Astrocyte (in vitro differentiated cells and primary cell): ENCODE measurements around the gene TRANK1. TPM values are rescaled to one million over a fixed set of nuclear protein-coding genes. Genes with fewer than 3 reads are reported as not detected.

Source experiments
- DNase-seq: peaks from one replicate; pipeline ENCODE4 v3.0.0-alpha.2; 2010; ENCODE audit warnings: low read depth
- FAIRE-seq: peaks from 2 replicates; lab custom pipeline; 2011; peaks lifted over from hg19 to GRCh38; lab: Jason Lieb, UNC
- H2AFZ ChIP-seq: 2 replicates; pipeline ENCODE4 v1.6.0; 2012; ENCODE audit warnings: low read depth, low read length, inconsistent platforms
- H3K27ac ChIP-seq: 2 replicates; pipeline ENCODE4 v1.5.1; 2011; ENCODE audit warnings: low read depth, low read length, inconsistent platforms
- H3K27me3 ChIP-seq: 2 replicates; pipeline ENCODE4 v1.6.0; 2011; ENCODE audit warnings: low read length, inconsistent platforms; ENCODE audit not compliant: insufficient read depth
- H3K36me3 ChIP-seq: 2 replicates; pipeline ENCODE4 v1.5.1; 2011; ENCODE audit warnings: low read length, inconsistent platforms; ENCODE audit not compliant: insufficient read depth
- H3K4me1 ChIP-seq: 2 replicates; pipeline ENCODE4 v1.5.1; 2011; ENCODE audit warnings: low read length, inconsistent platforms; ENCODE audit not compliant: insufficient read depth
- H3K4me2 ChIP-seq: 2 replicates; pipeline ENCODE4 v1.6.0; 2012; ENCODE audit warnings: low read length, inconsistent platforms
- H3K4me3 ChIP-seq: 2 replicates; pipeline ENCODE4 v1.5.1; 2011; ENCODE audit warnings: low read depth, mild to moderate bottlenecking, low read length, inconsistent platforms; ENCODE audit not compliant: insufficient read depth
- H3K79me2 ChIP-seq: 2 replicates; pipeline ENCODE4 v1.6.0; 2012; ENCODE audit warnings: mild to moderate bottlenecking, low read length, inconsistent platforms; ENCODE audit not compliant: insufficient read depth
- H3K9ac ChIP-seq: 2 replicates; pipeline ENCODE4 v1.6.0; 2012; ENCODE audit warnings: mild to moderate bottlenecking, low read length, inconsistent platforms
- H3K9me3 ChIP-seq: 2 replicates; pipeline ENCODE4 v1.5.1; 2012; ENCODE audit warnings: low read depth, mild to moderate bottlenecking, low read length, inconsistent platforms; ENCODE audit not compliant: insufficient read depth
- H4K20me1 ChIP-seq: 2 replicates; pipeline ENCODE4 v1.6.0; 2012; ENCODE audit warnings: low read length, inconsistent platforms; ENCODE audit not compliant: insufficient read depth
- H3K27ac Mint-ChIP-seq: one replicate; pipeline ENCODE4 v1.8.0; 2021; ENCODE audit warnings: mild to moderate bottlenecking, mixed read lengths; ENCODE audit not compliant: unreplicated experiment
- H3K27me3 Mint-ChIP-seq: one replicate; pipeline ENCODE4 v1.8.0; 2021; ENCODE audit warnings: low read depth, mixed read lengths; ENCODE audit not compliant: unreplicated experiment
- H3K36me3 Mint-ChIP-seq: one replicate; pipeline ENCODE4 v1.8.0; 2021; ENCODE audit warnings: low read depth, mixed read lengths; ENCODE audit not compliant: unreplicated experiment
- H3K4me1 Mint-ChIP-seq: one replicate; pipeline ENCODE4 v1.8.0; 2021; ENCODE audit warnings: low read depth, mixed read lengths; ENCODE audit not compliant: unreplicated experiment
- H3K4me3 Mint-ChIP-seq: one replicate; pipeline ENCODE4 v1.8.0; 2021; ENCODE audit warnings: mild to moderate bottlenecking, moderate library complexity, mixed read lengths; ENCODE audit not compliant: unreplicated experiment
- H3K9me3 Mint-ChIP-seq: one replicate; pipeline ENCODE4 v1.8.0; 2021; ENCODE audit warnings: mild to moderate bottlenecking, mixed read lengths; ENCODE audit not compliant: unreplicated experiment
- CTCF ChIP-seq: IDR thresholded peaks from 2 replicates; pipeline ENCODE4 v1.5.1; 2011; ENCODE audit warnings: low read depth, mild to moderate bottlenecking, inconsistent platforms, low read length, moderate library complexity; ENCODE audit not compliant: insufficient read depth
- EZH2 ChIP-seq: IDR thresholded peaks from 2 replicates; pipeline ENCODE4 v1.6.1; 2012; ENCODE audit warnings: mild to moderate bottlenecking, low read length, inconsistent platforms; ENCODE audit not compliant: insufficient read depth
- total RNA-seq: library from RNA; stranded (reverse); gene quantifications from 2 replicates; pipeline ENCODE4 v1.2.1, GENCODE V29; 2021

The TRANK1 gene
- total RNA-seq, 1 donor from 2014 or later = 5.6 TPM

GRCh38 chr3:36894914-36895313, 49.9 kb downstream of the TRANK1 start:
- Mint-ChIP-seq H3K4me1 (peaks cover 11% of the 10 kb centered on the region), H3K36me3 (peaks cover 4% of the 10 kb centered on the region), H3K27ac (no peak overlapping the region), H3K9me3 (peaks cover 2% of the 10 kb centered on the region), H3K4me3 (no peak overlapping the region), H3K27me3 (no peaks in the 10 kb centered on the region)
- FAIRE-seq = no peak
- H3K27ac ChIP-seq = no peak overlapping the region
- no peak for TF ChIP-seq CTCF
- no peak for TF ChIP-seq EZH2
- H3K4me3 ChIP-seq = no peak overlapping the region
- no peaks in the 10 kb centered on the region for H3K79me2 ChIP-seq
- H3K36me3 ChIP-seq = no peaks in the 10 kb centered on the region
- DNase-seq = no peak
- no peak overlapping the region for H2AFZ ChIP-seq
- peaks cover 5% of the 10 kb centered on the region for H3K4me1 ChIP-seq
- H4K20me1 ChIP-seq = no peaks in the 10 kb centered on the region
- H3K27me3 ChIP-seq = no peaks in the 10 kb centered on the region
- no peak overlapping the region for H3K9ac ChIP-seq
- H3K4me2 ChIP-seq = no peak overlapping the region
- H3K9me3 ChIP-seq = no peaks in the 10 kb centered on the region

GRCh38 chr3:36893826-36894225, 51.0 kb downstream of the TRANK1 start:
- H3K4me3 ChIP-seq = no peak overlapping the region
- peaks cover 11% of the 10 kb centered on the region for H3K4me1 Mint-ChIP-seq
- peaks cover 7% of the 10 kb centered on the region for H3K36me3 Mint-ChIP-seq
- FAIRE-seq = no peak
- H3K79me2 ChIP-seq = no peaks in the 10 kb centered on the region
- no peaks in the 10 kb centered on the region for H3K36me3 ChIP-seq
- H3K9me3 Mint-ChIP-seq = no peaks in the 10 kb centered on the region
- H3K9me3 ChIP-seq = no peaks in the 10 kb centered on the region
- H3K4me2 ChIP-seq = no peak overlapping the region
- no peak overlapping the region for H3K27ac Mint-ChIP-seq
- no peaks in the 10 kb centered on the region for H4K20me1 ChIP-seq
- H2AFZ ChIP-seq = no peak overlapping the region
- no peak overlapping the region for H3K4me3 Mint-ChIP-seq
- TF ChIP-seq CTCF (no peak), EZH2 (no peak)
- H3K4me1 ChIP-seq = peaks cover 5% of the 10 kb centered on the region
- H3K27me3 Mint-ChIP-seq = no peaks in the 10 kb centered on the region
- no peaks in the 10 kb centered on the region for H3K27me3 ChIP-seq
- no peak for DNase-seq
- H3K27ac ChIP-seq = no peak overlapping the region
- no peak overlapping the region for H3K9ac ChIP-seq

GRCh38 chr3:36893137-36893557, 51.7 kb downstream of the TRANK1 start:
- DNase-seq (peak; percentile 82), FAIRE-seq (no peak)
- no peak overlapping the region for H2AFZ ChIP-seq
- H3K79me2 ChIP-seq = no peaks in the 10 kb centered on the region
- peaks cover 5% of the 10 kb centered on the region for H3K4me1 ChIP-seq
- Mint-ChIP-seq H3K9me3 (no peaks in the 10 kb centered on the region), H3K27me3 (no peaks in the 10 kb centered on the region), H3K4me1 (peaks cover 11% of the 10 kb centered on the region), H3K4me3 (no peak overlapping the region), H3K36me3 (peaks cover 7% of the 10 kb centered on the region), H3K27ac (peak overlapping the region; percentile 77)
- H3K36me3 ChIP-seq = no peaks in the 10 kb centered on the region
- no peak overlapping the region for H3K9ac ChIP-seq
- no peaks in the 10 kb centered on the region for H3K27me3 ChIP-seq
- H4K20me1 ChIP-seq = no peaks in the 10 kb centered on the region
- H3K9me3 ChIP-seq = no peaks in the 10 kb centered on the region
- no peak overlapping the region for H3K27ac ChIP-seq
- no peak overlapping the region for H3K4me2 ChIP-seq
- no peak for TF ChIP-seq CTCF
- no peak for TF ChIP-seq EZH2
- H3K4me3 ChIP-seq = no peak overlapping the region
